HG02623 (cell line): Measurements from ENCODE around the gene KCNN1.
"Not testable (repeated sequence)": the region's sequence is repeated elsewhere in the genome, so short reads cannot be mapped to it uniquely, and the experiment has no call there.

Experiments used
- ATAC-seq: cut with Tn5 transposase; IDR thresholded peaks from one replicate; pipeline ENCODE4 v1.9.1; 2021; ENCODE audit warnings: moderate library complexity; ENCODE audit not compliant: unreplicated experiment

KCNN1 gene

GRCh38 chr19:17999684-18000479, 33.0 kb downstream of the KCNN1 start:
- no peak for ATAC-seq

GRCh38 chr19:18000480-18000914, 33.6 kb downstream of the KCNN1 start:
- no peak for ATAC-seq

GRCh38 chr19:18000915-18001776, 34.2 kb downstream of the KCNN1 start:
- peak; percentile 55 for ATAC-seq

GRCh38 chr19:18001777-18002345, 35.0 kb downstream of the KCNN1 start:
- no peak for ATAC-seq

GRCh38 chr19:18002347-18002850, 35.5 kb downstream of the KCNN1 start:
- ATAC-seq, result no peak

GRCh38 chr19:18005750-18006149, 38.8 kb downstream of the KCNN1 start:
- ATAC-seq, result not testable (repeated sequence)

- ATAC-seq, result no peak
Observed at GRCh38 chr19:18007044-18007916, 40.4 kb downstream of the KCNN1 start.

- ATAC-seq, result no peak
Observed at GRCh38 chr19:18007917-18008673, 41.2 kb downstream of the KCNN1 start, which contains the start of gene ARRDC2. ARRDC2 (plus strand) TSS chr19:18008170; CDS start chr19:18008311, 141 bp downstream.

- no peak for ATAC-seq
Observed at GRCh38 chr19:18008814-18009213, 41.9 kb downstream of the KCNN1 start.

- ATAC-seq, result no peak
Observed at GRCh38 chr19:18009412-18010066, 42.6 kb downstream of the KCNN1 start.

GRCh38 chr19:18010149-18010548, 43.2 kb downstream of the KCNN1 start:
- no peak for ATAC-seq

GRCh38 chr19:18013210-18014111, 46.6 kb downstream of the KCNN1 start:
- ATAC-seq, result no peak

GRCh38 chr19:18014197-18014596, 47.3 kb downstream of the KCNN1 start:
- ATAC-seq, result no peak

- no peak for ATAC-seq
Observed at GRCh38 chr19:18016209-18016910, 49.5 kb downstream of the KCNN1 start.

GRCh38 chr19:18017275-18018083, 50.6 kb downstream of the KCNN1 start:
- ATAC-seq, result no peak

GRCh38 chr19:18020212-18021085, 53.5 kb downstream of the KCNN1 start:
- ATAC-seq, result no peak
